ENCODE data around the gene KCNN3.

Gene KCNN3

GRCh38 chr1:154838461-154838860, 31.6 kb downstream of the KCNN3 start:
- no peak for DNase-seq

- DNase-seq: peak; percentile 96 to 97
Measured at GRCh38 chr1:154837672-154838171, 32.4 kb downstream of the KCNN3 start.

GRCh38 chr1:154837034-154837671, 32.9 kb downstream of the KCNN3 start:
- DNase-seq: peak; percentile 82 to 85

- no peak for DNase-seq
Measured at GRCh38 chr1:154835531-154836324, 34.4 kb downstream of the KCNN3 start.

- DNase-seq: no peak
Measured at GRCh38 chr1:154833841-154834240, 36.2 kb downstream of the KCNN3 start.

GRCh38 chr1:154833209-154833608, 36.9 kb downstream of the KCNN3 start:
- no peak for DNase-seq

- no peak for DNase-seq
Measured at GRCh38 chr1:154832384-154832783, 37.7 kb downstream of the KCNN3 start.

- DNase-seq: no peak
Measured at GRCh38 chr1:154831462-154831861, 38.6 kb downstream of the KCNN3 start.

GRCh38 chr1:154829062-154829461, 41.0 kb downstream of the KCNN3 start:
- DNase-seq: no peak

- no peak for DNase-seq
Measured at GRCh38 chr1:154824179-154825000, 45.7 kb downstream of the KCNN3 start.

- DNase-seq: no peak
Measured at GRCh38 chr1:154822717-154823116, 47.4 kb downstream of the KCNN3 start.

GRCh38 chr1:154822233-154822632, 47.8 kb downstream of the KCNN3 start:
- DNase-seq: no peak

- no peak for DNase-seq
Measured at GRCh38 chr1:154821083-154821482, 49.0 kb downstream of the KCNN3 start.

- DNase-seq: no peak
Measured at GRCh38 chr1:154820646-154821045, 49.4 kb downstream of the KCNN3 start.

- peak; percentile 32 to 53 for DNase-seq
Measured at GRCh38 chr1:154819628-154820590, 50.2 kb downstream of the KCNN3 start.

- DNase-seq: no peak
Measured at GRCh38 chr1:154818911-154819310, 51.2 kb downstream of the KCNN3 start.

GRCh38 chr1:154816937-154817336, 53.1 kb downstream of the KCNN3 start:
- DNase-seq: no peak

- no peak for DNase-seq
Measured at GRCh38 chr1:154816369-154816768, 53.7 kb downstream of the KCNN3 start.

- DNase-seq: no peak
Measured at GRCh38 chr1:154813846-154814505, 56.1 kb downstream of the KCNN3 start.

- peak; percentile 77 to 91 for DNase-seq
Measured at GRCh38 chr1:154813300-154813816, 56.7 kb downstream of the KCNN3 start.

- DNase-seq: no peak
Measured at GRCh38 chr1:154812877-154813276, 57.2 kb downstream of the KCNN3 start.
